Prostate gland (tissue), 2 donors: ENCODE measurements around the gene KCNMB1. TPM values are rescaled to one million over a fixed set of nuclear protein-coding genes. Genes with fewer than 3 reads are reported as not detected.
A peak's percentile ranks its signal among the peaks of the same experiment; 100 is the strongest.

Experiments
- DNase-seq: peaks from one replicate; pipeline ENCODE4 v3.0.0-alpha.2; 2019; ENCODE audit warnings: low spot score
- H3K27ac ChIP-seq, 2 donors: fragments of 200-600 bp; sonication (generic); 2 replicates each; pipeline ENCODE4 v1.5.1; 2017 to 2019
- H3K27me3 ChIP-seq: fragments of 200-600 bp; sonication (generic); replicated peaks from 2 replicates; pipeline ENCODE4 v1.5.1; 2019; ENCODE audit not compliant: insufficient read depth
- H3K36me3 ChIP-seq, 2 donors: fragments of 200-600 bp; sonication (generic); 1 replicate in 1 of 2; 2 replicates in 1 of 2; pipeline versions ENCODE4 v1.5.1 to v1.8.1; 2017 to 2019
- H3K4me1 ChIP-seq: fragments of 200-600 bp; sonication (generic); replicated peaks from 2 replicates; pipeline ENCODE4 v1.5.1; 2019
- H3K4me3 ChIP-seq, 2 donors: fragments of 200-600 bp; sonication (generic); 2 replicates each; pipeline ENCODE4 v1.5.1; 2017 to 2019
- H3K9me3 ChIP-seq: fragments of 200-600 bp; sonication (generic); 2 replicates; pipeline ENCODE4 v1.5.1; 2017
- POLR2A ChIP-seq: fragments of 450-650 bp; IDR thresholded peaks from one replicate; pipeline ENCODE4 v1.6.1; 2016; ENCODE audit warnings: antibody characterized with exemption, mild to moderate bottlenecking
- POLR2AphosphoS5 ChIP-seq: sonication (generic); formaldehyde crosslinking; IDR thresholded peaks from one replicate; pipeline ENCODE4 v1.6.1; 2017; ENCODE audit warnings: antibody characterized with exemption
- WGBS: methylation state at CpG from one replicate; pipeline ENCODE4 v1.1.5; 2018; 5-methylcytosine and 5-hydroxymethylcytosine counted together
- intact Hi-C: fragments of 100-400 bp; cut with DNase I; formaldehyde crosslinking; loops from one replicate; pipeline ENCODE4 v1.14.2; 2022
- total RNA-seq, 2 donors: library from RNA; depleted of rRNA; stranded (reverse); fragments of >200 nt; gene quantifications; one replicate each; pipeline ENCODE4 v1.1.0, GENCODE V29; 2016
- TF ChIP-seq, protein P1 (sequence below), 4 experiments: fragments of 200-600 bp in 2 of 4; fragments of 450-650 bp in 2 of 4; sonication (generic) in 2 of 4; IDR thresholded peaks; 1 replicate in 3 of 4; 2 replicates in 1 of 4; pipeline ENCODE4 v1.5.1; 2016 to 2019; ENCODE audit warnings: antibody characterized with exemption in 4 of 4, mild to moderate bottlenecking in 2 of 4, moderate library complexity in 2 of 4

The KCNMB1 gene
- total RNA-seq, 2 donors from 2014 or later, result 5.9 to 9.1 TPM

DNA sequence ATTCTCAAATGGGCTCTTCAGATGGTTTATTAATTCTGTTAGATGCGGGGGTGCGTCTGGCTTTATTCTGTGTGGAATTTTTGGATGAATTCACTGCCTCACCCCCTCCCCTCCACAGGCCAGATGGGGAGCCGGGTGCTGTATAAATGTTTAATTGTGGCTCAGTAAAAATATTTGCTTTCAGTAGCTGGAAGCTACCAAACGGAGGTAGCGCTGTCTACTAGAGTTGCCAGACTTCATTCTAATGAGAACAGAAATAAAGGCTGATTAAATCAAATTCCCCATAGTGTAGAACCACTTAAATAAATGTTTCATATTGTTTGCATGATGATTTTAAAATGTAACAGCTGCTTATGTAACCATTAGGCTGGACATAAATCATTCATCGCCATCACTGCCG, 34.5 kb upstream of the KCNMB1 start:
- no peak overlapping the region for H3K4me3 ChIP-seq
- no peak for DNase-seq
- WGBS, result 33% methylated on average over 7 of the region's 7 CpGs
- intact Hi-C loops, result loop anchor here (5.0 to 10.0 kb wide), 2 partner anchors 156 to 319 kb away; partner anchors contain the start of gene FOXI1
- H3K9me3 ChIP-seq, result no peaks in the 10 kb centered on the region
- H3K36me3 ChIP-seq, result no peaks in the 10 kb centered on the region
- H3K27me3 ChIP-seq, result no peaks in the 10 kb centered on the region
- TF ChIP-seq, protein P1, sequence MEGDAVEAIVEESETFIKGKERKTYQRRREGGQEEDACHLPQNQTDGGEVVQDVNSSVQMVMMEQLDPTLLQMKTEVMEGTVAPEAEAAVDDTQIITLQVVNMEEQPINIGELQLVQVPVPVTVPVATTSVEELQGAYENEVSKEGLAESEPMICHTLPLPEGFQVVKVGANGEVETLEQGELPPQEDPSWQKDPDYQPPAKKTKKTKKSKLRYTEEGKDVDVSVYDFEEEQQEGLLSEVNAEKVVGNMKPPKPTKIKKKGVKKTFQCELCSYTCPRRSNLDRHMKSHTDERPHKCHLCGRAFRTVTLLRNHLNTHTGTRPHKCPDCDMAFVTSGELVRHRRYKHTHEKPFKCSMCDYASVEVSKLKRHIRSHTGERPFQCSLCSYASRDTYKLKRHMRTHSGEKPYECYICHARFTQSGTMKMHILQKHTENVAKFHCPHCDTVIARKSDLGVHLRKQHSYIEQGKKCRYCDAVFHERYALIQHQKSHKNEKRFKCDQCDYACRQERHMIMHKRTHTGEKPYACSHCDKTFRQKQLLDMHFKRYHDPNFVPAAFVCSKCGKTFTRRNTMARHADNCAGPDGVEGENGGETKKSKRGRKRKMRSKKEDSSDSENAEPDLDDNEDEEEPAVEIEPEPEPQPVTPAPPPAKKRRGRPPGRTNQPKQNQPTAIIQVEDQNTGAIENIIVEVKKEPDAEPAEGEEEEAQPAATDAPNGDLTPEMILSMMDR (IDR thresholded peaks at IDR 0.05), result no peak
- TF ChIP-seq POLR2AphosphoS5 (no peak), POLR2A (no peak)
- no peak overlapping the region for H3K27ac ChIP-seq
- H3K4me1 ChIP-seq, result no peaks in the 10 kb centered on the region

DNA sequence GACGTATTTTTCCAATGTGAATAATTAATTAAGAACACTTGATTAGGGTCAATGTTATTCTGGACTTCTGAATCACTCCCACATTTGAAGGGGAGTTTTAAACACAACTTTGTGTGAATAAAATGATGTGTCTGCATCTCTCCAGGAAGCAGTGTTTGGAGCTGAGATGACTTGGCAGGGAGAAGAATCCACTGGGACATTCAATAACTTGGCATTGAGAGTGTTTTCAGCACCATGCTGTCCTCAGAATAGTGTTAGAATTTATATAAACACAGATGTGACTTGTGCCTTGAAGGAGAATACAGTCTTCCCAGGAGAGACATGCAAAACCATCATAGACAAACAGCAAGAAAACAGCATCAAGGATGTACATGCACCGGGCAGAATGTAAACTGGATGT, 32.7 kb upstream of the KCNMB1 start:
- H3K4me1 ChIP-seq, result no peaks in the 10 kb centered on the region
- WGBS, result 58% methylated on average over 2 of the region's 2 CpGs
- no peaks in the 10 kb centered on the region for H3K9me3 ChIP-seq
- DNase-seq, result no peak
- TF ChIP-seq, protein P1 (IDR thresholded peaks at IDR 0.05), result no peak
- no peak for TF ChIP-seq POLR2A
- TF ChIP-seq POLR2AphosphoS5, result no peak
- H3K27me3 ChIP-seq, result peaks cover 2% of the 10 kb centered on the region
- no peaks in the 10 kb centered on the region for H3K36me3 ChIP-seq
- no peak overlapping the region for H3K27ac ChIP-seq
- intact Hi-C loops, result loop anchor here (2.0 to 10.0 kb wide), 3 partner anchors 155 to 317 kb away; partner anchors contain the start of gene FOXI1
- H3K4me3 ChIP-seq, result no peak overlapping the region

DNA sequence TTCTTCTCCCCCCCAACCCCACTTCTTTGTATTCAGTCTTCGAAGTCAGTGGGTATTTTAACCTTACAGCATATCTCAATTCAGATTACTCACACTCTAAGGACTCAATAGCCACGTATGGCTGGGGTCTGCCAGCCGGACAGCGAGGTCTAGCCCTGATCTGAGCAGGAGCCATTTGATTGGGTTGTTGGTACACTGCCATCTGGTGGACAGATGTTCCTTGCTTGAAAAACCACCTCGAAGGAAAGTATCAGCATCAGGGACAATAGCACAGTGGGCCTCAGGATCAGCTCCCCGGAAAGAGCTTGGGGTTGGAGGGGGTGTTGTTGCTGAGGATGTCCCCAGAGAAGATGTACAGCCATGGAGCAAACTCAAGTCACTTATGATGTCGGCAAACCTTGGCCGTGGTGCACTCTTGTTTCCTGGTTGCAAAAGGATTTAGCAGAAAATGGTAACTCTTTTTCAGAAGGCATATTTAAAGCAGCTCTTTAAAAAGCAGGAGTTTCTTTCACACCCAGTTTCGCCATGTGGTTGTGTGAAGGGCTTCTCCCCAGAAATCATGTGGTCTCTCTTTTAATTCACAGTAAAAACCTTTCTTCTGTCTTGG, 31.7 kb upstream of the KCNMB1 start:
- Histone ChIP-seq H3K4me1 (no peaks in the 10 kb centered on the region), H3K9me3 (no peaks in the 10 kb centered on the region), H3K27me3 (peaks cover 2% of the 10 kb centered on the region), H3K27ac (no peak overlapping the region), H3K36me3 (no peaks in the 10 kb centered on the region), H3K4me3 (no peak overlapping the region)
- WGBS, result 33% methylated on average over 9 of the region's 9 CpGs
- no peak for TF ChIP-seq POLR2A
- TF ChIP-seq, protein P1 (IDR thresholded peaks at IDR 0.05), result peak; percentile 68 to 82 (median 70)
- intact Hi-C loops, result loop anchor here (2.0 to 10.0 kb wide), 3 partner anchors 154 to 316 kb away; partner anchors contain the start of gene FOXI1
- peak; percentile 63 for DNase-seq

DNA sequence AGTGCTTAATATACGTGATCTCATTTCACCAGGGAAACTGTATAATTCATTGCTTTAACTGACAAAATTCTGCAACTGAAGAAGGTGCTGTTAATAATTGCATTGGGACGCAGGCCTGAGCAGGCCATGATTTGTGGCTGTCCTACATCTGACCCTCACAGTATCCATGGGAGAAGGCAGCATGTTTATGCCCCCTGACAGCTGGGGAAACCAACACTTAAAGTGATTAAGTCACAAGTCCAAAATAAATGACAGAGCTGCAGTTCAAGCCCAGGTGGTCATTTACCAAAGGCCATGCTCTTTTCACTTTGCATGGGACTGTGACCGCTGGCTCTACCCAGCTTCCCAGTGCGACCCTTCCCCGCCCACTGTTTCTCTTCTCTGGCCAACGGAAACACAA, 30.5 kb upstream of the KCNMB1 start:
- WGBS, result 69% methylated on average over 6 of the region's 6 CpGs

More for the DNA sequence above, 30.5 kb upstream of the KCNMB1 start:
- intact Hi-C loops, result loop anchor here (2.0 to 10.0 kb wide), 3 partner anchors 152 to 315 kb away; partner anchors contain the start of gene FOXI1
- Histone ChIP-seq H3K27ac (no peak overlapping the region), H3K4me3 (no peak overlapping the region), H3K36me3 (no peaks in the 10 kb centered on the region), H3K27me3 (peaks cover 2% of the 10 kb centered on the region), H3K4me1 (no peaks in the 10 kb centered on the region), H3K9me3 (no peaks in the 10 kb centered on the region)
- TF ChIP-seq POLR2A, result no peak
- TF ChIP-seq, protein P1 (IDR thresholded peaks at IDR 0.05), result no peak
- TF ChIP-seq POLR2AphosphoS5, result no peak
- DNase-seq, result no peak
